ENCODE results near the gene EFEMP2.
A peak's percentile ranks its signal among the peaks of the same experiment; 100 is the strongest.

DNA sequence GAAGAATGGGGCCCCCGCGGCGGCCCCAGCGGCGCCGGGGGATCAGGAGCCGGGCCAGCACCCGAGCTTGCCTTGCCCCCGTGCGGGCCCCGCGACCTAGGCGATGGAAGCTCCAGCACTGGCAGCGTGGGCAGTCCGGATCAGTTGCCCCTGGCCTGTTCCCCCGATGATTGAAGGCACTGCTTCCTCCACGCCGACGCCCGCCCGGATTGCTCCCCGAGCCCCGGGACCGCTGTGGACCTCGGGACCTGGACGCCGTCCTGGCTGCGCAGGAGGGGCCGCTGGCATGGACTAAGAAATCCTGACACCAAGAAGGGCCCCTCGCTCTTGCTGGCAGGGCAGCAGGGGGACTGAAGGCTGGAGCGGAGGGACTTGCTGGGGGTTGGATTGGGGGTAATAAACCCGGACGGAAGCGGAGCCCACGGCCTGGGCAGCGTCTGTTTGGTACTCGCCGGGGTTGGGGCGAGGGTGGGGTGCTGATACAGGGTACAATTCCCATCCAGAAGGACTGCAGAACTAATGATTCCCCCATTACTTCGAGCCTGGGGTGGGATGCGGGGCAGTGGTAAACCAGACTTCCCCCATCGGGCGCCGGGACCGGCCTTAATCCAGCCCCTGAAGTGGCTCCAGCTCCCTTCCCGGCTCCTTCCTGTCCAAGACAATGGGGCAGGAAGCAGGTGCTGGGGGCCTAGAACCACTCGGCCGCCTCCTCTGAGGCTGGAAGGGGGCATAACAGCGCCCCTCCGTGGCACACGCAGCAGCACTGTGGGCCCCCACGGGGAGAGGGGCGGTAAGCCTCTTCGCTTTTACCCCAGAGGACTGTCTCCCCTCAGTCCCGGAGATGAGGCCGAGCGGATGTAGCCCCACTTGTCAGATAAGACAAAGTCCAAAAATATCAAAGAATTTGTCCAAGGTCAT, 18.9 kb upstream of the EFEMP2 start:
- TF ChIP-seq, protein P1, sequence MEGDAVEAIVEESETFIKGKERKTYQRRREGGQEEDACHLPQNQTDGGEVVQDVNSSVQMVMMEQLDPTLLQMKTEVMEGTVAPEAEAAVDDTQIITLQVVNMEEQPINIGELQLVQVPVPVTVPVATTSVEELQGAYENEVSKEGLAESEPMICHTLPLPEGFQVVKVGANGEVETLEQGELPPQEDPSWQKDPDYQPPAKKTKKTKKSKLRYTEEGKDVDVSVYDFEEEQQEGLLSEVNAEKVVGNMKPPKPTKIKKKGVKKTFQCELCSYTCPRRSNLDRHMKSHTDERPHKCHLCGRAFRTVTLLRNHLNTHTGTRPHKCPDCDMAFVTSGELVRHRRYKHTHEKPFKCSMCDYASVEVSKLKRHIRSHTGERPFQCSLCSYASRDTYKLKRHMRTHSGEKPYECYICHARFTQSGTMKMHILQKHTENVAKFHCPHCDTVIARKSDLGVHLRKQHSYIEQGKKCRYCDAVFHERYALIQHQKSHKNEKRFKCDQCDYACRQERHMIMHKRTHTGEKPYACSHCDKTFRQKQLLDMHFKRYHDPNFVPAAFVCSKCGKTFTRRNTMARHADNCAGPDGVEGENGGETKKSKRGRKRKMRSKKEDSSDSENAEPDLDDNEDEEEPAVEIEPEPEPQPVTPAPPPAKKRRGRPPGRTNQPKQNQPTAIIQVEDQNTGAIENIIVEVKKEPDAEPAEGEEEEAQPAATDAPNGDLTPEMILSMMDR (IDR thresholded peaks at IDR 0.05): no peak
- TF ChIP-seq POLR2A (IDR thresholded peaks at IDR 0.05): no peak
- no peak for TF ChIP-seq EP300 (IDR thresholded peaks at IDR 0.05)
- TF ChIP-seq POLR2AphosphoS5 (IDR thresholded peaks at IDR 0.05): peak in 2 of 3 donors; percentile 51 to 58

Measured in stomach (tissue), 4 donors.